ENCODE results near the gene TLN1. TPM values are rescaled to one million over a fixed set of nuclear protein-coding genes. Genes with fewer than 3 reads are reported as not detected.

TLN1 gene
- total RNA-seq, 1 experiment from 2014 or later = 122 TPM

DNA sequence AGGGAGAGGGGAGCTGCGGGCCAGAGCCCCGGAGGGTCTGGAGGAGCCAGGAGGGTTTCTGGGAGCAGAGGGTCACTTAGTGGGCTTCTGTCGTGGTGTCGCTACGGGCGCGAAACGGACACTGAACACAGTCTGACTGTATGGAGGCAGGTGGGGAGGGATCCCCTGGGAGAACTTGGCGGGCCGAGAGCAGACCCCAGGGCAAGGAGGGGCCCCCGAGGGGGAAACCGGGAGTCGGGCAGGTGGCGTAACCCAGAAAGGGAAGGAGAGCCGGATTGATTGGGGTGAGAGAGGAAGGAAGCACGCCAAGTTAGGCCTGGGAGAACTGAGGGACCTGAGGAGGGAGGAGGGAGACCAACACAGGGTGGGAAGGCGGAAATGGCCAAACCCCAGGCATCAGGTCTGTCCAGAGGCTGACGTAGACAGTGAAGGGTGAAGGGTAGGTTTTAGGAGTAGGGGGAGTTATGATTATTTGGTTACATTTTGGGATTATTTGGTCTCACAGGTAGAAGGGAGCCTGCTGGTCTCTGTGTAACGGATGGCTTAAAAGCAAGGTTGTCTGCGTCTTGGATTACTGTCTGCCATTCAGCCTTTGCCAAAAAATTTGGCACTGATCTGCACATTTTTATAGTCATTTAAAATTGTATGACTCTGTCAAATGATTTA is 25.4 kb upstream of the TLN1 start:
- in situ Hi-C loops (cut with HindIII; ENCODE audit: low pct_unique_long_range_greater_than_20kb, low sequenced_read_pairs) = no loop called here
- DNase-seq (ENCODE audit: low read depth) = peak; percentile 65

DNA sequence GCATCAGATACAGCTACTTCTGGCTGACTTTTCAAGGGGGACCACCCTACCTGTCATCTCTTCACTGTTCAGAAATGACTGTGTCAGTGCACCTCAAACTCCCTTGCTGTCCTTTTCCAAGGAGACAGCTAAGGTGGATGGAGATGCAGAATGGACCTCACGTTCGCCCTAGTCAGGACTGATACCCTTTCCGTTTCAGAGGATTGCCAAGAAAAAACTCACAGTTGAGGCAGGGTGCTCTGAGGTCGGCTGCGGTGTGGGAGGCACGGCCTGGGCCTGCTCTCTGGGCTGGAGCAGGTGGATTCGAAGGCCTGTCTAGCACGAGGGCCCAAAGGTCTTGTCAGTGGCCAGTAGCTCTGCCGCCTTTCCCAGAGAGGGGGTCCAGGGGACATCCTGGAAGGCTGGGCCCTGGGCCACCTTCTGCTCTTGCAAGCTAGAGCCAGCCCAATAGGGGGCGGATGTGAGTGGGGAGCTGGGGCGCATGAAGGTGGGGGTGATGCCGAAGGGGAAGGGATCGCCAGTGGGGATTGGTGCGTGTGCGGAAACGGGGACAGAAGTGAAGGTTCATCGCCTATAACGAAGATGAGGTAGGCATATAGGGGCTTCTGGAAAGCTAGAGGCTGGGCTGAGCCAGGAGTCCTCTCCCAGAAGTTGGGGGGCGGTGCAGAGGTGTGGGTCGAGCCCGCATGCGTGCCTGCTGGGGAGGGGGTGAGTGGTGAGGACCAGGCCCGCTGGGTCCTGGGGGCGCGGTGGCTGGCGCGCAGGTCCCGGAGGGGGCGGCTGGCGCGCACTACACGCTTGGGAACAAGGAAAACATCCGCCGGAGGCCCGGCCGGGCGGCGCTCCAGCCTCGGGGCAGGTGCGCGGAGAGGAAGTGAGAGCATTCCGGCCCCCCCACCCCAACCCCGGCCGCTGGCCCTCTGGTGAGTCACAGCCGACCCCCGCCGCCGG is 24.6 kb upstream of the TLN1 start:
- peak; percentile 50 for DNase-seq (ENCODE audit: low read depth)
- in situ Hi-C loops (cut with HindIII; ENCODE audit: low pct_unique_long_range_greater_than_20kb, low sequenced_read_pairs) = no loop called here

DNA sequence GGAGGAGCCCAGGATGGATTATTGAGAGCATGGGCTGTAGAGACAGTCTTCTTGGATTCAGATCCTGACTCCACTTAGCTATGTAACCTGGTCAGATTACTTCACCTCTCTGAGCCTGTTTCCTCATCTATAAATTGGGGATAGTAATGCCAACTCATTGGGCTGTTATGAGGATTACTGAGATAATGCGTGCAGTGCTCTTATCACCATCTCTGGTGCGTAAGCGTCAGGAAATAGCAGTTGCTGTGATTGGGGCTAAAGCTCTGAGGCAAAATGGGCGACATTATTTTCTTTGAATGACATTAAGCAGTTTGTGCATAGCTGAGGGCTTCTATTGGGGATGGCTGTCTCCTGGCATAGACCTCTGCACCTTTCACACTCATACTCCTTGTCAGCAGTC is 23.1 kb upstream of the TLN1 start:
- DNase-seq (ENCODE audit: low read depth) = no peak
- in situ Hi-C loops (cut with HindIII; ENCODE audit: low pct_unique_long_range_greater_than_20kb, low sequenced_read_pairs) = no loop called here

DNA sequence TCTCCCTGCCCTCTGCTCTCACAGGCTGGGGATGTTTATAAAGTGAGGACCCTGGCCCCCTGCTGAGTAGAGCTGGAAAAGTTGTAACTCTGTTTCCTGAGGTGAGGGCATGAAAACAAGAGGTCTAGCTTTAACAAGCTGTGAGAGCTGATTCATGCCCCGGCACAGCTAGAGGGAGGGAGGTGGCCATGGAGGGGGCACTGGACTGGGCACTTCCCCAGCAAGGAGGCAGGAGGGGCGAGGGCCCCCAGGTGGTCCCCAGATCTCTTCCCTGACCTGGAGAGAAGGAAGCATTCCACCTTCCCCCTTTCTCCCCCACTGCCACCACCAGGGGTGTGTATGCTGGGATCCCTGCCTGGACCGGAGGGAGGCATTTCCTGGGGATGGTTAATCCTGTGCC is 22.3 kb upstream of the TLN1 start, which contains the start of gene MSMP:
Gene MSMP, minus strand, starts transcription at position 13 of the 400 bp plus-strand sequence. CDS start 147 bp downstream, outside the sequence.
- no peak for DNase-seq (ENCODE audit: low read depth)
- in situ Hi-C loops (cut with HindIII; ENCODE audit: low pct_unique_long_range_greater_than_20kb, low sequenced_read_pairs) = no loop called here

DNA sequence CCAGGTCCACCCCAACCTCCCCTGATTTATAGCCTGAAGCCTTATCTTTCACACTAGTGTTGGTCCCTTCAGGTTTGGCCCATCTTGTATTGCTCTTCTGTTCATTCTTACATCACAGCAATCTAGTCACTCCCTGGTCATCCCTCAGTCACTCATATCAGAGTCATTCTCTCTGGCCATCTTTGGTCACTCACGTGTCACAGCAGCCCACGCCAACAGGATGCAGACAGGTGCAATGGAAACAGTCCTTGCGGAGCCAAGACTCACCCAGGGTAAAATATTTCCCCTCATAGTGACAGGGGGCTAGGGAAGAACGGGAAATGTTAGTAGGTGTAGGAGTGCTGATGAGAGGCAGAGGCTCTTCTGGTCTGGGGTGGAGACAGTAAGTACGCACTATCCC is 21.5 kb upstream of the TLN1 start:
- in situ Hi-C loops (cut with HindIII; ENCODE audit: low pct_unique_long_range_greater_than_20kb, low sequenced_read_pairs) = no loop called here

DNA sequence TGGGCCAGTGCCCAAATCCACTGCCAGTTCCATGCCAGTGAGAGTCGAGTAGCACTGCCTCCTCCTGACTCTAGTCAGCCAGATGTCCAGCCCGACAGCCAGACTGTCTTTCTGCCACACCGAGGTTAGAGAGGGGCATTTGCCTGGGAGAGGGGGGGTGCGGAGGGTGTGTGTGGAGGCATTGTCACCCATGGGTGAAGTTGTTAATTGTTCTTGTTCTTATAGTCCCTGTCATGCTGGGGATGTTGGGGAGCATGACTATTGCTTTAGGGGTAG is 18.2 kb upstream of the TLN1 start:
- DNase-seq (ENCODE audit: low read depth) = no peak
- in situ Hi-C loops (cut with HindIII; ENCODE audit: low pct_unique_long_range_greater_than_20kb, low sequenced_read_pairs) = no loop called here

More for the DNA sequence above, 21.5 kb upstream of the TLN1 start:
- DNase-seq (ENCODE audit: low read depth) = no peak

DNA sequence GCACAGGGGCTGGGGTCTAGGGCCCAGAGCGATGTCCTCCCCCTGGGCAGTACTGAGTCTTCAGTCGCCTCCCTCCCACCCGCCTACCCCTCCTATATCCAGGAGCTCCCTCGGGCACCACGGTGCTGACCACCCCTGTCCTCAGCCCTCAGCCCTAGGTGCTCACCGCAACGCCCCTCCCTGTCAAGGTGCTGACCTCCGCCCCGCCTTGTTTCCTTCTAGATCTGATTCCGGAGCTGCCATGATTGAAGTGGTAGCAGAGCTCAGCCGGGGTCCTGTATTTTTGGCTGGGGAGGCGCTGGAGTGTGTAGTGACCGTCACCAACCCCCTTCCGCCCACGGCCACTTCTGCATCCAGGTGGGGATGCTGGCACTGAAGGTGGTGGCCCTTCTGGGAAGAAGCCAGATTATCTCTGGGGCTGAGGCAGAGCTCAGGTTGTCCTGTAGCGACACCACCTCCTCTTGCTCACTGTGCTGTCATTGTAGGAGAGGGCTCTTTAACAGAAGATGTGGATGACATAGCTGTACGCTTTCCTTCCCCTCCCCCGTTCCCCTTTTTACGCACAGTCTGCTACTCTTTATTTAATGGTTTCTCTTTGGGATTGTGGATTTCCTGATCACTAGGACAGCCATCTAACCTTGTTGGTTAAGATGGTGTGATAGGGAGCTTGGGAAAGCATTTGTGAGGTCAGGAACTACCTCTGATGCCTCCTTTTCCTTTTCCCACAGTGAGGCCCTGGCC is 17.7 kb upstream of the TLN1 start:
- DNase-seq (ENCODE audit: low read depth) = no peak
- in situ Hi-C loops (cut with HindIII; ENCODE audit: low pct_unique_long_range_greater_than_20kb, low sequenced_read_pairs) = no loop called here

DNA sequence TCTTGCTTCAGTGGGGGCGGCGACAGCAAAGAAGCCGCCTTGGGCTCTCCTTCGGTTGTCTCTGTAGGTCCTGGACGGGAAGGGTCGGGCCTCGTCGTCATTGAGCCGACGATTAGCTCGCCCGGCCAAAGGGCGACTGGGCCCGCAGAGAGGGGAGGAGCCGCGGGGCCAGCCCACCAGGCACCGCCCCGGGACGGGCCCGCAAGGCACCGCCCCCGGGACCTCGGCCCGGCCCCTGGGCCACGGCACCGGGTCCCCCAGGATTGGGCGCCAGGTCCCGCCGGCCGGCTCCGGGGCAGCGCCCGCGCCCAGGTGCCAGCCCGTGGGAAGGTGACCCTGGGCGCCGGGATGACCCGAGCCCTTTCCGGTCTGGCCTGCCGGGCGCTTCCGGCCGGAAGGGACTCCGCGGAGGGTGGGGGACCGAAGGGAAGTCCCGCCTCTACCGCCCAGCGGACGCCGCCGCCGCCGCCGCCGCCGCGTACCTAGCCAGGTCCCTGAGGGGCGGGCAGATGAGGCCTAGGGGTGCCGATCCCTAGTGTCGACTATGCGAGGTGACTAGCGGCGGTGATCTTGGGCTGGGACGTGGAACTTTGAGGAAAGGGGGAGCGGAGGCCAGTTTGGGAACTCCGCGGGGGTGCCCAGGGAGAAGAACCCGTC is 17.0 kb upstream of the TLN1 start, which contains the start of the genes GBA2 and RGP1:
Gene GBA2, minus strand, starts transcription at position 371 of the 657 bp plus-strand sequence. CDS start 524 bp downstream, outside the sequence.
Gene RGP1, plus strand, starts transcription at position 430 of the 657 bp plus-strand sequence. CDS start 469 bp downstream, outside the sequence.
- in situ Hi-C loops (cut with HindIII; ENCODE audit: low pct_unique_long_range_greater_than_20kb, low sequenced_read_pairs) = no loop called here
- DNase-seq (ENCODE audit: low read depth) = peak; percentile 70

DNA sequence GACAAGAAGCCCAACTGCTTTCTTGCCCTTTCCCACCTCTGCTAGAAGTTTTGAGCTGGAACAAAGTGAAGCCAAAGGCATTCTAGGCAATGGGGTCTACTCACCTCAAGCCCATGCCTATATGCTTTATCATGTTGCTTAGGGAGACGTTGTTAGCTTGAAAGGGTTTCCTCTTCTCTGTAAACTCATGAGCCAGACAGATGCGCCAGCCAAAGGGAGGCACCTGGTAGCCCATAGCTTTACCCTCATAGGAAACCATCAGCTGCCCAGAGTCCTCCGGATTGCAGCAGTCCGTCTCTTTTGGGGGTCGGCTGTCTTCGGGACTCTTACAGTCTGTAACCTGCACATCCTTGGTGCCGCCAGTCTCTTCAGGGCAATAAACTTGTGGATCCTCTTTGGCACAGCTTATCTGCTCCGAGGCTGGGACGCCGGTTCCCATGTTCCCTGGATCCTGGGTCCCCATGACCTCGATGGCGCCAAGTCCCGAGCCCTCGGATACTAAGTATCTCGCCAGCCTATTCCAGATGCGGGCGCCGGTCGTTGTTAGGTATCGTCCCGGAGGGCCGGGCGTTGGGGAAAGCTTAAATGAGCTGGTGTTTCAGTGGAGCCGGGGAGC is 16.4 kb upstream of the TLN1 start:
- in situ Hi-C loops (cut with HindIII; ENCODE audit: low pct_unique_long_range_greater_than_20kb, low sequenced_read_pairs) = no loop called here
- DNase-seq (ENCODE audit: low read depth) = no peak

DNA sequence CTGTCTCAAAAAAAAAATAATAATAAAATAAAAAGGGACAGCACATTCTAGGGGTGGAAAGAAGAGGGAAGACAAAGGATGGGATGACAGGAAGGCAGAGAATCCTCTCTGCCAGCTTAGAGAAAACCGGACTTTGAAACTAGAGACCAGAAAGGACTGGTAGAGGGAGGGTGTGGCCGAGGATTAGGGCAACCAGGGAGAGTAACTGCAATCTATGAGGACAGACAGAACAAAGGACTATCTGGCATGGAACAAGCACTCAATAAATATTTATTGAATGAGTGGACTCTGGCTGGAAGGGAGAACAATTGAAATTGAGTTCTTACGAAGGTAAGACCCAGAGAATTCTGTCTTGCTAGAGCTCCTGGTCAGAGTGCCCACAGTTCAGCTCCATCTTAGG is 14.6 kb upstream of the TLN1 start:
- in situ Hi-C loops (cut with HindIII; ENCODE audit: low pct_unique_long_range_greater_than_20kb, low sequenced_read_pairs) = no loop called here
- no peak for DNase-seq (ENCODE audit: low read depth)

DNA sequence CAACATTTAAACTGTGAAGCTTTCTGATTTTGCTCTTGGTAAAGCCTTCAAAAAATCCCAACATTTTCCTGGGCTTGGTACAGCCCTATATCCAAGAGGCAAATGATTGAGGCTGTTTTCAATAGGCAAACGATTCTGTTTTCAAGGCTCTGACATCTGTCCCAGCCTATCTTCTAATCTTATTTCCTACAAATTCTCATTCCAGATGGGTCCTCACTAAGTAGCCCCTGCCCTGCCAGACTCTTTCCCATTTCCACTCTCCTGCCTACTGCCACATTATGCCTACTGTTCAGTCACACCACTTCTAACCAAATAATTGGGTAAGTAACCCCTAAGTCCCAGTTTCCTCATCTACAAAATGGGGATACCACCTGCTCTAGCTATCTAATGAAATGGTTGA is 13.6 kb upstream of the TLN1 start:
- in situ Hi-C loops (cut with HindIII; ENCODE audit: low pct_unique_long_range_greater_than_20kb, low sequenced_read_pairs) = no loop called here
- no peak for DNase-seq (ENCODE audit: low read depth)

DNA sequence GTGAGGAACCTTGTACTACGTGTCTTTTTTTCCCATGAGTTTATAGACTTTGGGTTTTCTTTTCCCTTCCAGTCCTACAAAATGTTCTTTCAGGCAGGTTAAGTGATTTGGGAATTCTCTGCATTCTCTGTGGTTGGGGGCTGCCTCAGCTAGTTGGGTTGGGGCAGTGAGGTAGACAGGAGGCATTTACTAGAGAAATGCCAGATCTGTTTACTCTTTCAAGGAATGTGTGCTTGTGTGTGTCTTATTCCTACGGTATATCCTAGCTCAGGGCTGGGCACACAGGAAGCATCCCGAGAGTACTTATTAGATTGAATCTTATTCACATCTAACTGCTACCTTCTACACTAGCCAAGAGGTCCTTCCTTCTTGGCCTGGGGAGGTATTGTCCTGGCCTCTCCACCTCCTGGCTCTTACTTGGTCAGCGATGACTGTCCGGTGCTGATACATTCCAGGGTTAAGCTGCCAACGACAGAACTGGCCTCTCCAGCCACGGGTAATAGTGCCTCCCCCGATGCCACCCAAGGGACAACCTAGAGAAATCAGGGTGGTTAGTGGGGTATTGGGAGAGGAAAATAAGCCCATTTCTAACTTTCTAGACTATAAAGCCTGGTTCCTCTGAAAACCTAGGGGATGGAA is 12.0 kb upstream of the TLN1 start:
- in situ Hi-C loops (cut with HindIII; ENCODE audit: low pct_unique_long_range_greater_than_20kb, low sequenced_read_pairs) = no loop called here
- DNase-seq (ENCODE audit: low read depth) = no peak

DNA sequence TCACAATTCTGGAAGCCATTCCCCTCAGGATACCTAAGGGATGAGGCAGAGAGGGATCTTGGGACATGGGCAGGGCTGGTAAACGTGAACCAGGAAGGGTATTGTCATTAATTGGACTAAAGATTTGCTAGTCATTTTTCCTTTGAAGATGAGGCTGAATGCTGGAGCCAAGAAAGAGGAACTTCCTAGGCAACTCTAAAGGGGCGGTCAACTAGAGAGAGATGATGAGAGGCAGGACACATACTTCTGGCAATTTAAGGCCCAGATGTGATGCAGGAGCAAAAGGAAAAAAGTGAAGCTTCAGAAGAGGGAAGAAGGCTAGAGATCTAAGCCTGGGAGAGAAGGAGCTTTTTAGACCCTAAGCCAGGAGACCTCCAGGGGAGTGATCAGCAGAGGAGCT is 11.5 kb upstream of the TLN1 start:
- in situ Hi-C loops (cut with HindIII; ENCODE audit: low pct_unique_long_range_greater_than_20kb, low sequenced_read_pairs) = no loop called here

DNA sequence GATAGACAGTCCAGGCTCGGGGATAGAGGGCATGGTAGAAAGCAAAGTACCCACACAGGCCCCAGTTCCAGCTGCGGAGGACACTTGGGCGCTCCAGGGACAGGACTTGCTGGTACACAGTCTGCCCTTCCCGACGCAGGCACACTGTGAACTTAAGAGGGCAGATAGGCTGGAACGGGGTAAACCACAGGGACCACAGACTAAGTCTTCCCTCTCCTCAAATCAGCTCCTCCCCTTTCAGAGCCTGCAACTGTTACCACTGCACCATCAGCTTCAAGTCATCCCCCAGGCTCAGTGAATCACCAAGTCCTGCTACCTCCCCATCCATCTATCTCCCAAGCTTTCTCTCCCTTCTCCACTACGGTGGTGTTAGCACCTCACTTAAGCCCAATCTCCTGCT is 9.7 kb upstream of the TLN1 start:
- in situ Hi-C loops (cut with HindIII; ENCODE audit: low pct_unique_long_range_greater_than_20kb, low sequenced_read_pairs) = no loop called here
- no peak for DNase-seq (ENCODE audit: low read depth)

More for the DNA sequence above, 11.5 kb upstream of the TLN1 start:
- no peak for DNase-seq (ENCODE audit: low read depth)

DNA sequence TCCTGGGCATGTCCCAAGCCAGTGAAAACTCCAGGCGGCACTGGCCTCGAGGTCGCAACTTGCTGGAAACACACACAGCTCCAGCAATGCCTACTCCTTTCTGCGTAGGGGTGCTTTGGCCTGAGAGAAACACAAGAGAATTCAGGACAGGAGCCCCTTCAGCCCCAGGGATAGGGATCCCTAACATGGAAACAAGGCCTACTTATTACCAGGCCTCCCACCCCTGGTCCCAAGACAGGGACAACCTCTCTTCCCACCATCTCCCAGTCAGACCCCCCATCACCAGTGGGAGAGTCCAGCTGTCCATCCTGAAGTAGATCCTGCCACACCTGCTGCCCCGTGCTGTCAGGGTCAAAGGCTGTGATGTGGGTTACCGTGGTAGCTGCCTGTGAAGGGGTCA is 8.2 kb upstream of the TLN1 start:
- in situ Hi-C loops (cut with HindIII; ENCODE audit: low pct_unique_long_range_greater_than_20kb, low sequenced_read_pairs) = no loop called here
- DNase-seq (ENCODE audit: low read depth) = no peak

DNA sequence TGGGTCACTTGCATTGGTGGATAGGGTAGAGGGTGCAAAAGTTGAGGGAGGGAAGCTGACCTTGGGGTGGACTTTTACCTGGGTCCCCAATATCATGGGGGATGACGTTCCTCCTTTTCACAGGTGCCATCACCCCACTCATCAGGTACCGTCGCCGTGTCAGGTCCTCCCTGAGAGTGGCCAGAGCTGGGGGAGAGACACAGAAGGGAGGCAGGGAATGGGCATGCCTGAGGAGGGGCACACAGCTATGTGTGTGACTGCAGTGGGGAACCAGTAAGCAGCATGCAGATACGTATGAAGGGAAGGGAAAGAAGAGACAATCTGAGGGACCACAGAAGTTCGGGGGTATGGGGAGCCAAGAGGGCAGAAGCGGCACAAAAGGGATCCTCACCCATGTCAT is 6.9 kb upstream of the TLN1 start:
- in situ Hi-C loops (cut with HindIII; ENCODE audit: low pct_unique_long_range_greater_than_20kb, low sequenced_read_pairs) = no loop called here
- no peak for DNase-seq (ENCODE audit: low read depth)

DNA sequence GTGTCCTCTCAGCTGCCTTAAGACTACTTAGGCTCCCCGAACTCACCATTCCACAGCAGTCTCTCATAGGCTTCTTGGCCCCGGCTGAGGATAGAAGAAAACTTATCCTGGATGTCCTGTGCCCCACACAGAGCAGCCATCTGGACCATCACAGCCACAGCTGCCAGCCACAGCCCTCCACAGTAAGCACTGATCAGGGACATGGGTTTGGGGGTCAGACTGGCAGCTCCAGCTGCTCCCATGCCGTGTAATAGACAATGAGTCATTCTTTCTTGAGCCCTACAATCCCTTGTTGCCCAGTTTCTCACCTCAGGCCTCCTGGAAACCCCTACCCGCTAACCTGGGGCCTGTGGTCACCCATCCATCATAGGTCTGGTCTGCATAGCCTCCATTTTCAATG is 6.2 kb upstream of the TLN1 start:
- in situ Hi-C loops (cut with HindIII; ENCODE audit: low pct_unique_long_range_greater_than_20kb, low sequenced_read_pairs) = no loop called here
- DNase-seq (ENCODE audit: low read depth) = no peak

DNA sequence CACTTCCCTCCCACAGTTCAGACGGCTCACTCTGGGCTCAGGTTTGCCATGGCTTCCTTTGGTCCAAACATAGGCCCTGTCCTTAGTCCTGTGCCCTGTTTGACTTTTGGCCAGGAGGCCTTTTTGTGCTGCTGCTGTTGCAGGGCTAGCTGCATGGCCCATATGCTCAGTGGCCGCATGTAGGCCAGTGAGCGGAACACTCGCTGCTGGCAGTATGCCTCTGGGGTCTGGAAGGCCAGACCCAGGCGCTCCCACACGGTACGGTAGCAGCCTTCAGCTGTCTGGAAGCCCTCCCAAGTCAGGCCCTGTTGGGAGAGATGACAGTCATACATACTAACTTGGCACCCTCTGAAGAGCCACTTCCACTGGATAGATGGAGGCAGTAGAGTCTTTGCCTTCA is 5.1 kb upstream of the TLN1 start:
- in situ Hi-C loops (cut with HindIII; ENCODE audit: low pct_unique_long_range_greater_than_20kb, low sequenced_read_pairs) = no loop called here

More for the DNA sequence above, 5.1 kb upstream of the TLN1 start:
- no peak for DNase-seq (ENCODE audit: low read depth)
